IPS-20b (cell line): ENCODE results near the gene CAB39L.

ENCODE experiments used
- H3K27ac ChIP-seq: one replicate; pipeline ENCODE4 v1.5.1; 2013; ENCODE audit warnings: low read length
- H3K27me3 ChIP-seq: 2 replicates; pipeline ENCODE4 v1.6.1; 2013; ENCODE audit warnings: mild to moderate bottlenecking, low read length, inconsistent platforms; ENCODE audit not compliant: insufficient read depth
- H3K36me3 ChIP-seq: 2 replicates; pipeline ENCODE4 v1.6.1; 2013; ENCODE audit warnings: low read depth, mild to moderate bottlenecking, inconsistent platforms, low read length, moderate library complexity; ENCODE audit not compliant: insufficient read depth
- H3K4me1 ChIP-seq: 2 replicates; pipeline ENCODE4 v1.6.1; 2013; ENCODE audit warnings: mild to moderate bottlenecking, control low read depth, inconsistent platforms, low read length, moderate library complexity; ENCODE audit not compliant: insufficient read depth
- H3K4me3 ChIP-seq: 2 replicates; pipeline ENCODE4 v1.5.1; 2013; ENCODE audit warnings: mild to moderate bottlenecking, low read length, inconsistent platforms
- H3K9ac ChIP-seq: 2 replicates; pipeline ENCODE4 v1.6.1; 2013; ENCODE audit warnings: low read depth, mild to moderate bottlenecking, inconsistent platforms, low read length, moderate library complexity
- H3K9me3 ChIP-seq: 2 replicates; pipeline ENCODE4 v1.6.1; 2013; ENCODE audit warnings: mild to moderate bottlenecking, low read depth, low read length, inconsistent platforms; ENCODE audit not compliant: insufficient read depth

The CAB39L gene

GRCh38 chr13:49304763-49305700 lies 138.8 kb downstream of the CAB39L start:
- no peak overlapping the region for H3K27ac ChIP-seq
- H3K36me3 ChIP-seq: no peaks in the 10 kb centered on the region
- H3K9me3 ChIP-seq: no peaks in the 10 kb centered on the region
- no peaks in the 10 kb centered on the region for H3K4me1 ChIP-seq
- H3K4me3 ChIP-seq: no peak overlapping the region
- H3K9ac ChIP-seq: no peak overlapping the region
- no peaks in the 10 kb centered on the region for H3K27me3 ChIP-seq

- Histone ChIP-seq H3K36me3 (no peaks in the 10 kb centered on the region), H3K9ac (no peak overlapping the region), H3K4me3 (no peak overlapping the region), H3K4me1 (no peaks in the 10 kb centered on the region), H3K27me3 (no peaks in the 10 kb centered on the region), H3K9me3 (no peaks in the 10 kb centered on the region), H3K27ac (no peak overlapping the region)
Observed at GRCh38 chr13:49304356-49304755, 139.5 kb downstream of the CAB39L start.

DNA sequence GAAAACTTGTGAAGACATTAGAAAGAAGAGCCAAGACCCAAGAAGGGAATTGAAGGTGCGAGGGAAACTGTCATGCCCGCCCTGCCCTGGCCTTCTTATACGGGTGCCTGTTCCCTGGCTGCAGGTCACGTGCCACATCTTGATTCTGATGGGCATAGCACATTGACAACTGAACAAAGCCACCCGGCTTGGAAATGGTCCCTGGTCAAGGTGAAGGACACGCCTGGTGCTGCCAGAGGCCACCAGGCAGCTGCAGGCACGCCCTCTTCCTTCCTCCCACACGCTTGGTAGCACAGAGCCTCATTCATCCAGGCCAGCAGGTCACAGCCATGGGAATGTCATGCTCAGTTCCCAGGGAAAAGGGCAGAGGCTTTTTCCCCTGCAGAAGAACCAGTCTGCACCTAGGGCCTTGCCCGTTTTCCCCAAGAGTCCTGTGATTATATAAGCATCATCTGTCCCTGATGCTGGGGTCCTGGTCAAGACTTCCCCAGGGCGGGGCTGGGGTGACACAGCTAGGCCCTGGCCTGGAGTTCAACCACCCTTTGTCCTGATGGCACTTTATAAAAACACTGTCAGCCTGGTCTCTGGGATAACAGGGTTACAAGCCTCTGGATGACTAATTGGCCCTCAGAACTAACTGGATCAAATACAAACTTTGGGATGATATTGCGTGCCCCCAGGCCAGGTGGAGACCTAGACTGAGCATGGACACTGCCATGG lies 140.2 kb downstream of the CAB39L start:
- Histone ChIP-seq H3K9me3 (no peaks in the 10 kb centered on the region), H3K27me3 (no peaks in the 10 kb centered on the region), H3K9ac (no peak overlapping the region), H3K4me1 (no peaks in the 10 kb centered on the region), H3K27ac (no peak overlapping the region), H3K4me3 (no peak overlapping the region), H3K36me3 (no peaks in the 10 kb centered on the region)

DNA sequence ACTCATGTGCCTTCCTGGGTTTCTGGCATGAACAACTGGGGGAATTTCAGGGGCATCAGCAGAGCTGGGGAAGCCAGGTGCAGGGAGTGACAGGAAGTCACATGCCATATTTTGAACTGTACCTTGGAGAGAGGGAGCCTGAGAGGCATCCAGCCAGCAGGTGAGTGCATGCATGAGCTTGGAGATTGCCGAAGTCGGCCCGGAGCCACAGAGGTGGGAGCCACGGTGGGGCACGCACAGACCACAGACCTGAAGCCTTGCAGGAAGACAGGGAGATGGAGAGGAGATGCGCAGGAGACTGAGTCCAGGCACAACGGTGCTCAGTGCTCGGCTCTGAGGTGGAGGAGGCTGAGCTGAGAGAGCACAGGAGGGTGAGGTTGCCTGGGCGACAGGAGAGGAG lies 141.0 kb downstream of the CAB39L start:
- H3K36me3 ChIP-seq: no peaks in the 10 kb centered on the region
- H3K4me3 ChIP-seq: no peak overlapping the region
- no peak overlapping the region for H3K27ac ChIP-seq
- H3K9me3 ChIP-seq: no peaks in the 10 kb centered on the region
- no peaks in the 10 kb centered on the region for H3K27me3 ChIP-seq
- H3K9ac ChIP-seq: no peak overlapping the region
- H3K4me1 ChIP-seq: no peaks in the 10 kb centered on the region

DNA sequence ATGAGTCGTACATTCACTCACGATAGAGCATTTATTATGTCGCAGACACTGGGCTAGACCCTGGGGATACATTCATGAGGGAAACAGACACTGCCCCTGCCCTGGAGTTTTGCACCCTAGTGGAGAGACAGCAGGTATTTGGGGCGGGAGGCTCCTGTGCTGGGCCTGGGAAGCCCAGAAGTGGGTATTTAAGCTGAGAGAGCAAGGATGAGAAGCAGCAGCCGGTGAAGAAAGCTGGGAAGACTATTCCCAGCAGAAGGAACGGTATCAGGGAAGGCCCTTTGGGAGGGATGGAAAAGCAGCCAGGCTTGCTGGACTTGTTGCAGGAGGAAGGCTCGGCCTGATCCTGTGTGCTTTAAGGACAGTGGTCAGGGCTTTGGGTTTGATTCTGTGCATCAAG lies 141.6 kb downstream of the CAB39L start:
- H3K36me3 ChIP-seq: no peaks in the 10 kb centered on the region
- H3K9ac ChIP-seq: no peak overlapping the region
- H3K4me3 ChIP-seq: no peak overlapping the region
- H3K27ac ChIP-seq: no peak overlapping the region
- no peaks in the 10 kb centered on the region for H3K4me1 ChIP-seq
- H3K9me3 ChIP-seq: no peaks in the 10 kb centered on the region
- no peaks in the 10 kb centered on the region for H3K27me3 ChIP-seq

DNA sequence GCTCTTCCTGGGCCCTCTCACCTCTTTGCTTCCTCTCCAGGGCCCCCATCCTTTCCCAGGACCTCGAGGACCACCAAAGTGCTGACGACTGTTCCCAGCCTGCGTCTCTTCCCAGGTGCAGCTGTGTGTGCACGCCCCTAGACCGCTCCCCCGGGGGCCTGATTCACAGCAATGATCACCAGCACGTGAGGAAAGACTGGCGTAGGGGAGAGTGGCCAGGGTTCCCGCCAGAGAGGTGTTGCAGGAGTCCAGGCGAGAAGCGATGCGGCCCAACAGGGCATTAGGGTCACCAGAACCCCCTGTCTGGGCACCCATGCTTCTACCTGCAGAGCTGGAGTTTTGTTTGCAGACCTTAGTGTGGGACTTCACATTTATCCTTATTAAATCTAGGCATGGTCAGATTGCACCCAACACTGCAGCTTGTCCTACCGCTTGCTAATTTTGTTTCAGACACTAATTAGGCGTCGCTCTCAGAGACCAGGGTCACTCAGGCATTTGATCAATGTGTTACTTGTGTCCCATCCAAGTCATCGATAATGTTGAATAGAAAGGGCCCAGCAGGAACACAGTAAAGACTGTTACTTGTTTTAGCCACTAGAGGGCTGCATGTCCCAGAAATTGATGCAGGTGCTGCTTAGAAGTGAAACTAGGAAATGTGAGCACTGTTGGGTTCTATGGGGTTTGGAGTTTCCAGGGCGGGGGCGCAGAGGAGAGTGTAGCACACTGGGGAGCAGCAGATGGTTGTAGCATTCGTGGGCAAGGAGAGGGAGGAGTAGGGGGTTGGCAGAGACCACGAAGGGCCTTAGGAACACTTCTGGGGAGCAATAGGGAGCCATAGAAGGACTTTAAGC lies 142.9 kb downstream of the CAB39L start:
- Histone ChIP-seq H3K9me3 (no peaks in the 10 kb centered on the region), H3K4me3 (no peak overlapping the region), H3K27ac (no peak overlapping the region), H3K4me1 (no peaks in the 10 kb centered on the region), H3K9ac (no peak overlapping the region), H3K36me3 (no peaks in the 10 kb centered on the region), H3K27me3 (no peaks in the 10 kb centered on the region)

- Histone ChIP-seq H3K9ac (no peak overlapping the region), H3K4me1 (no peaks in the 10 kb centered on the region), H3K27ac (no peak overlapping the region)
Observed at GRCh38 chr13:49300276-49300675, 143.6 kb downstream of the CAB39L start.

DNA sequence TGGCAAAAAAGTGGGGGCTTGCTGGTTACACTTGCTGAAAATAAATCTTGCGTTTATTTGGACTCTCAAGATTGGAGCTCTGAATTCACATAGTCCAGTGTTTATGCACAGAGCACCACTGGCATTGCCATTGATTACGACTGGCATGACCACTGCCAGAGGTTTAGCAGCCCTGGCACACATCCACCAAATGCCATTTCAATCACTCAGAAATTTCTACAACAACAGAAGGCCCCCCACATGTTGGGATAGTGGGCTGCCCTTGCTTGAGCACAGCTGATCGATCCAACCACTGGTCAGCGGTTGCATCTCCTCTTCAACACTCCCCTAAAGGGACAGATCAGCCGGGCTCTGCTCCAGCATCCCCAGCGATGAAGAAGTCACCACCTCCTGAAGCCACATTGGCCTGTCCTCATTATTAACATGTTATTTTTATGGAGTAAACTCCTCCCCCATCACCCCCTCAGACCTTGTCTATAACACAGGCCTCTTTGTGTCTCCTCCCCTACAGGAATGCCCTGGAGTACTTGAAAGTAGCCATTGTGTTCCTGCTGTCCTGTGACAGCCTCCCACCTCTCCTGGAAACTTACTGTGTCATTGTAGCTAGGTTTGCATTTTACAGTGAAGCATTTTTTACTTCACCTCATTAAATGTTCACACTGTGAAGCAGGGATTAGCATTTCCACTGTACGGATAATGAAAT lies 144.8 kb downstream of the CAB39L start:
- H3K27ac ChIP-seq: no peak overlapping the region
- H3K4me3 ChIP-seq: no peak overlapping the region
- H3K36me3 ChIP-seq: no peaks in the 10 kb centered on the region
- no peaks in the 10 kb centered on the region for H3K9me3 ChIP-seq
- no peaks in the 10 kb centered on the region for H3K4me1 ChIP-seq
- no peaks in the 10 kb centered on the region for H3K27me3 ChIP-seq
- H3K9ac ChIP-seq: no peak overlapping the region

More at GRCh38 chr13:49300276-49300675, 143.6 kb downstream of the CAB39L start:
- H3K9me3 ChIP-seq: no peaks in the 10 kb centered on the region
- H3K36me3 ChIP-seq: no peaks in the 10 kb centered on the region
- H3K4me3 ChIP-seq: no peak overlapping the region
- no peaks in the 10 kb centered on the region for H3K27me3 ChIP-seq

GRCh38 chr13:49298416-49298815 lies 145.4 kb downstream of the CAB39L start:
- Histone ChIP-seq H3K27me3 (no peaks in the 10 kb centered on the region), H3K9me3 (no peaks in the 10 kb centered on the region), H3K36me3 (no peaks in the 10 kb centered on the region), H3K4me3 (no peak overlapping the region), H3K27ac (no peak overlapping the region), H3K9ac (no peak overlapping the region), H3K4me1 (no peaks in the 10 kb centered on the region)

DNA sequence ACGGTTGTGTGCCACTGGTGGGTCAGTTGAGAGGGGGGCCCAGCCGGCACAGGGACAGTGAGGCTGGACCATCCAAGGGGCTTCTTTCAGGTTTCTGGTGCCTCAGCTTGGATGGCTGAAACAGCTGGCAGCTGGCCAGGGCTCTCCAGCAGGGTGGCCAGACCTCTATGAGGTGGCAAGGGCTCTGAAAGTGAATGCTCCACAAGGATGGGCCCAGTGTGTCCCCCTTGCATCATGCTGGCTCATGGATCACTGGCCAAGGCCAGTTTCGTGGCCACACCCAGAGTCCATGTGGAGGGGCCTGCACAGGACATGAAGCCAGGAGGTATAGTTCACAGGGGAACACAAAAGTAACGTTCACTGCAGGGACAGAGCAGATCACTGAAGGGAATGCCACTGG lies 146.5 kb downstream of the CAB39L start:
- Histone ChIP-seq H3K4me1 (no peaks in the 10 kb centered on the region), H3K27ac (no peak overlapping the region), H3K4me3 (no peak overlapping the region), H3K27me3 (no peaks in the 10 kb centered on the region), H3K9ac (no peak overlapping the region), H3K36me3 (no peaks in the 10 kb centered on the region), H3K9me3 (no peaks in the 10 kb centered on the region)

- Histone ChIP-seq H3K27me3 (no peaks in the 10 kb centered on the region), H3K27ac (no peak overlapping the region), H3K9me3 (no peaks in the 10 kb centered on the region), H3K36me3 (no peaks in the 10 kb centered on the region), H3K4me3 (no peak overlapping the region), H3K4me1 (no peaks in the 10 kb centered on the region), H3K9ac (no peak overlapping the region)
Observed at GRCh38 chr13:49296659-49297058, 147.2 kb downstream of the CAB39L start.
